ENCODE results near the gene CD74. TPM values are rescaled to one million over a fixed set of nuclear protein-coding genes. Genes with fewer than 3 reads are reported as not detected.

Gene CD74
- total and polyA plus RNA-seq, 2 of the 4 experiments (the other 2 are of a cell fraction) = 0.18 to 1.1 TPM

- Histone ChIP-seq H4K91ac (ENCODE audit: insufficient read depth, low read depth, low read length) (no peak overlapping the region), H2AK9ac (replicated peaks; ENCODE audit: low read depth, low read length, poor library complexity) (no peak overlapping the region), H4K5ac (ENCODE audit: low read depth, low read length) (no peak overlapping the region), H2BK5ac (ENCODE audit: low read depth, low read length, poor library complexity, severe bottlenecking) (no peak overlapping the region), H3K36me3 (ENCODE audit: control insufficient read depth, insufficient read depth, low read length) (peaks cover 23% of the 10 kb centered on the region), H2BK15ac (ENCODE audit: low read depth, low read length) (no peak overlapping the region), H4K20me1 (ENCODE audit: insufficient read depth, low read length) (peaks cover 7% of the 10 kb centered on the region; the same call in 1 of the 2 replicates), H3K23ac (ENCODE audit: low read depth, low read length) (no peak overlapping the region), H3K18ac (ENCODE audit: low read depth, low read length) (no peak overlapping the region), H2BK20ac (ENCODE audit: low read depth, low read length) (no peak overlapping the region), H3K27me3 (ENCODE audit: control insufficient read depth, insufficient read depth, low read length) (no peaks in the 10 kb centered on the region), H3K4me3 (ENCODE audit: insufficient read depth, low read depth, low read length) (no peak overlapping the region), H3K4me1 (ENCODE audit: control insufficient read depth, insufficient read depth, low read length) (peaks cover 14% of the 10 kb centered on the region), H3K9me1 (ENCODE audit: insufficient read depth, low read length) (peaks cover 33% of the 10 kb centered on the region), H3K9me3 (ENCODE audit: control insufficient read depth, insufficient read depth, low read length) (no peaks in the 10 kb centered on the region), H4K8ac (ENCODE audit: low read depth in 2 of 2, low read length in 2 of 2) (no peak overlapping the region), H3K27ac (ENCODE audit: insufficient read depth, low read length) (no peak overlapping the region), H3K9ac (ENCODE audit: low read depth, low read length) (no peak overlapping the region), H3K14ac (replicated peaks; ENCODE audit: low read depth, low read length) (no peak overlapping the region), H3K4ac (ENCODE audit: low read depth, low read length) (no peak overlapping the region), H3K56ac (ENCODE audit: extremely low read depth, insufficient read depth, low read length) (no peak overlapping the region), H2AK5ac (ENCODE audit: low read depth, low read length) (no peak overlapping the region), H2AFZ (replicated peaks; ENCODE audit: low read length, poor library complexity) (no peak overlapping the region), H3K4me2 (ENCODE audit: low read depth, low read length) (no peak overlapping the region), H2BK120ac (ENCODE audit: low read depth, low read length) (no peak overlapping the region), H3K79me1 (ENCODE audit: low read depth in 1 of 2, low read length in 2 of 2) (peaks cover 0 to 15% of the 10 kb centered on the region in 2 experiments; a peak in 1 of 4 replicates)
- intact Hi-C loops (cut with micrococcal nuclease) = no loop called here
- POLR2A ChIA-PET (ENCODE audit: unreplicated experiment) = no interaction called here
- CTCF ChIA-PET = no interaction called here
- TF ChIP-seq USF2 (IDR thresholded peaks at IDR 0.05; ENCODE audit: low read depth, low read length) = no peak
- no peak for TF ChIP-seq NFE2L2 (IDR thresholded peaks at IDR 0.05; ENCODE audit: low read depth, low read length)
- TF ChIP-seq RFX5 (IDR thresholded peaks at IDR 0.05; ENCODE audit: low read depth, low read length) = no peak
- TF ChIP-seq CTCF (conservative IDR thresholded peaks at IDR 0.05; ENCODE audit: low read depth, low read length) = no peak
- TF ChIP-seq POLR2A (IDR thresholded peaks at IDR 0.05; ENCODE audit: low read depth, low read length) = no peak
- no peak for TF ChIP-seq CHD1 (IDR thresholded peaks at IDR 0.05; ENCODE audit: low read depth, low read length)
- TF ChIP-seq MAZ (IDR thresholded peaks at IDR 0.05; ENCODE audit: borderline replicate concordance, low read depth, low read length) = no peak
- no peak for TF ChIP-seq CEBPB (IDR thresholded peaks at IDR 0.05; ENCODE audit: low read depth, low read length)
- ATAC-seq (ENCODE audit: low read depth) = no peak
- no peak for DNase-seq
- in situ Hi-C loops (cut with MboI; ENCODE audit: low sequenced_read_pairs) = no loop called here
- BruUV-seq (replicated peaks) = no TSS peak
- WGBS, 2 experiments (ENCODE audit: extremely low coverage in 2 of 2, insufficient read length in 1 of 2) = 100% methylated on average over 4 of the region's 12 CpGs; no CpG with 5 or more reads in 1 of the 2 experiments
- dilution Hi-C loops (cut with HindIII; ENCODE audit: low sequenced_read_pairs, unreplicated experiment) = no loop called here
Measured at GRCh38 chr5:150402901-150403342, 9.8 kb downstream of the CD74 start.
